Adrenal gland (tissue), 5 donors: ENCODE results near the gene ODAD3.

Experiments used
- CTCF ChIP-seq, 6 experiments: fragments of 450-650 bp in 4 of 6; fragments of 200-600 bp in 2 of 6; sonication (generic) in 1 of 6; IDR thresholded peaks; 1 replicate in 5 of 6; 2 replicates in 1 of 6; pipeline versions ENCODE4 v1.5.1 to v1.8.0; 2016 to 2021; ENCODE audit warnings: antibody characterized with exemption in 6 of 6, mild to moderate bottlenecking in 2 of 6, moderate library complexity in 1 of 6
- POLR2A ChIP-seq, 2 donors: fragments of 450-650 bp; IDR thresholded peaks; one replicate each; pipeline ENCODE4 v1.6.1; 2017; ENCODE audit warnings: antibody characterized with exemption in 2 of 2, mild to moderate bottlenecking in 2 of 2, moderate library complexity in 1 of 2
- donor health status: DM: no; HTN: no; CAD: no.

DNA sequence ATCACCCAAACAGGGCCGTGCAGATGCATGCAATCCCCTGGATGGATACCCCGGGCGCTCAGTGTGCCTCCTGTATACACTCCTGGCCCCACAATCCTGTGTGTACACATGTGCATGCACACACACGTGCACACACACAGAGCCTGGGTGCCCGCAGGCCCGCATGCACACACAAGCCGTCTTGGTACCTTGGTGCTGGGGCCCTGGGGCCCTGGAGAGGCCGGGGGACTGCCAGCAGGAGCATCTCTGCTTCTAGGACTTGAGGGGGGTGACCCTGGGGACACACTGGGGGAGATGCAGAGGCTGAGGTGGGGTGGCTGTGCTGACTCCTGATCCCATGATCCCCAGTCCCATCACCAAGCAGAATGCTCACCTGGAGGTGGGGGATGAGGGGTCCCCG is 35.3 kb downstream of the ODAD3 start:
- no peak for TF ChIP-seq POLR2A (IDR thresholded peaks at IDR 0.05)
- no peak for TF ChIP-seq CTCF (IDR thresholded peaks at IDR 0.05)
